Thyroid gland (tissue), 4 donors: ENCODE data around the gene LMTK2. TPM values are rescaled to one million over a fixed set of nuclear protein-coding genes. Genes with fewer than 3 reads are reported as not detected.

Experiments
- DNase-seq, 2 donors: peaks; one replicate each; pipeline ENCODE4 v3.0.0-alpha.2; 2019
- H3K27ac ChIP-seq, 3 donors: fragments of 200-600 bp; sonication (generic); 1 replicate in 2 of 3; 2 replicates in 1 of 3; pipeline ENCODE4 v1.5.1; 2016 to 2019; ENCODE audit warnings: mild to moderate bottlenecking in 1 of 3, moderate library complexity in 1 of 3
- H3K27me3 ChIP-seq: fragments of 200-600 bp; sonication (generic); one replicate; pipeline ENCODE4 v1.5.1; 2019
- H3K36me3 ChIP-seq, 2 donors: fragments of 200-600 bp; sonication (generic); one replicate each; pipeline ENCODE4 v1.5.1; 2016 to 2019
- H3K4me1 ChIP-seq, 2 donors: fragments of 200-600 bp; sonication (generic); one replicate each; pipeline ENCODE4 v1.5.1; 2017 to 2019
- H3K4me3 ChIP-seq, 3 donors: fragments of 200-600 bp; sonication (generic); replicated peaks in 1 of 3; 1 replicate in 2 of 3; 2 replicates in 1 of 3; pipeline ENCODE4 v1.5.1; 2016; ENCODE audit warnings: mild to moderate bottlenecking in 1 of 3
- H3K9me3 ChIP-seq: fragments of 200-600 bp; sonication (generic); one replicate; pipeline ENCODE4 v1.5.1; 2017
- CTCF ChIP-seq, 6 experiments: fragments of 200-600 bp in 3 of 6; fragments of 450-650 bp in 3 of 6; sonication (generic) in 3 of 6; IDR thresholded peaks; one replicate each; pipeline ENCODE4 v1.5.1; 2016 to 2019; ENCODE audit warnings: antibody characterized with exemption in 6 of 6, mild to moderate bottlenecking in 2 of 6, inconsistent platforms in 1 of 6, moderate library complexity in 1 of 6
- POLR2A ChIP-seq, 2 donors: fragments of 450-650 bp; IDR thresholded peaks; one replicate each; pipeline ENCODE4 v1.6.1; 2017; ENCODE audit warnings: antibody characterized with exemption in 2 of 2, mild to moderate bottlenecking in 2 of 2, moderate library complexity in 1 of 2
- WGBS, 2 donors: methylation state at CpG; one replicate each; pipeline ENCODE4 v1.1.5; 2017; 5-methylcytosine and 5-hydroxymethylcytosine counted together
- intact Hi-C: fragments of 100-400 bp; cut with DNase I; formaldehyde crosslinking; loops from one replicate; pipeline ENCODE4 v1.15.1; 2023
- total RNA-seq, 4 donors: library from RNA; depleted of rRNA; stranded (reverse); fragments of >200 nt; gene quantifications; one replicate each; pipeline ENCODE4 v1.2.3, GENCODE V29; 2016

LMTK2 gene
- total RNA-seq, 4 donors from 2014 or later = 22.0 to 36.5 (median 26.6) TPM

GRCh38 chr7:98223351-98223897, 116.8 kb downstream of the LMTK2 start:
- Histone ChIP-seq H3K4me3 (no peak overlapping the region), H3K27me3 (no peaks in the 10 kb centered on the region), H3K4me1 (no peaks in the 10 kb centered on the region), H3K27ac (no peak overlapping the region), H3K9me3 (no peaks in the 10 kb centered on the region), H3K36me3 (peaks cover 9% of the 10 kb centered on the region in 2 donors)
- no peak for DNase-seq
- intact Hi-C loops = no loop called here
- TF ChIP-seq CTCF (IDR thresholded peaks at IDR 0.05) = no peak
- no peak for TF ChIP-seq POLR2A (IDR thresholded peaks at IDR 0.05)
- 74 to 84% methylated on average over 11 to 15 of the region's 15 CpGs for WGBS, 2 donors

- WGBS, 2 donors = 82 to 89% methylated on average over 16 to 17 of the region's 21 CpGs
- peaks cover 9% of the 10 kb centered on the region in 2 donors for H3K36me3 ChIP-seq
- no peaks in the 10 kb centered on the region for H3K4me1 ChIP-seq
- DNase-seq = no peak
- no peak overlapping the region for H3K4me3 ChIP-seq
- H3K9me3 ChIP-seq = no peaks in the 10 kb centered on the region
- TF ChIP-seq POLR2A (IDR thresholded peaks at IDR 0.05) (no peak), CTCF (IDR thresholded peaks at IDR 0.05) (no peak)
- no peak overlapping the region for H3K27ac ChIP-seq
- no peaks in the 10 kb centered on the region for H3K27me3 ChIP-seq
- intact Hi-C loops = no loop called here
These were observed 117.4 kb downstream of the LMTK2 start for GRCh38 chr7:98223898-98224700.

- Histone ChIP-seq H3K27me3 (no peaks in the 10 kb centered on the region), H3K4me1 (no peaks in the 10 kb centered on the region), H3K4me3 (no peak overlapping the region), H3K9me3 (no peaks in the 10 kb centered on the region), H3K36me3 (peaks cover 9% of the 10 kb centered on the region in 2 donors), H3K27ac (no peak overlapping the region)
- intact Hi-C loops = no loop called here
- 95 to 96% methylated on average over 13 to 17 of the region's 21 CpGs for WGBS, 2 donors
- TF ChIP-seq CTCF (IDR thresholded peaks at IDR 0.05) (no peak), POLR2A (IDR thresholded peaks at IDR 0.05) (no peak)
- DNase-seq = no peak
These were observed 118.1 kb downstream of the LMTK2 start for GRCh38 chr7:98224701-98225181.

- Histone ChIP-seq H3K27ac (no peak overlapping the region), H3K27me3 (no peaks in the 10 kb centered on the region), H3K4me3 (no peak overlapping the region), H3K36me3 (peaks cover 9 to 13% of the 10 kb centered on the region in 2 donors), H3K9me3 (no peaks in the 10 kb centered on the region), H3K4me1 (no peaks in the 10 kb centered on the region)
- intact Hi-C loops = no loop called here
- WGBS, 2 donors = 87 to 93% methylated on average over 11 to 16 of the region's 16 CpGs
- TF ChIP-seq CTCF (IDR thresholded peaks at IDR 0.05) = no peak
- no peak for TF ChIP-seq POLR2A (IDR thresholded peaks at IDR 0.05)
- no peak for DNase-seq
These were observed 119.4 kb downstream of the LMTK2 start for GRCh38 chr7:98225913-98226614.
